HG03342 (cell line): Measurements from ENCODE around the gene ZNF385B.

Experiments
- ATAC-seq: cut with Tn5 transposase; IDR thresholded peaks from one replicate; pipeline ENCODE4 v1.9.1; 2021; ENCODE audit warnings: mild to moderate bottlenecking, moderate library complexity; ENCODE audit not compliant: unreplicated experiment

The ZNF385B gene

DNA sequence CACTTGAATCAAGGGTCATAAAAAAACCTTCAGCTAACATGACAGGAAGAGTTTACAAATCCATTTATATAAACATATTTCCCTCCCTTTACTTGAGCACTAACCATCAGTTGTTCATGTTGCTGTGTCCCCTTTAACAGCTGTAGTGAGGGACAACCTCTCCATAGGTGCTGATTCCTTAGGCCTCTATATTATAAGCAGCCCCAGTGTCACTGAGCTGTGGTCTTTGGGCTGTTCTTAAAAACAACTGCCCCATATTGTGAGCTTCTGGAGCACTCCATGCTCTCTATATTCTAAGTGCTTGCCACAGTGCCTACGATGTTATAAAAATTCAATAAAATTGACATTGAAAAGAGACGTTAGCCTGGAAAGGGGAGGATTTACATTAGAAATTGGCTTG lies 175.3 kb downstream of the ZNF385B start:
- no peak for ATAC-seq

GRCh38 chr2:179685146-179685545 lies 176.3 kb downstream of the ZNF385B start:
- ATAC-seq, result no peak

DNA sequence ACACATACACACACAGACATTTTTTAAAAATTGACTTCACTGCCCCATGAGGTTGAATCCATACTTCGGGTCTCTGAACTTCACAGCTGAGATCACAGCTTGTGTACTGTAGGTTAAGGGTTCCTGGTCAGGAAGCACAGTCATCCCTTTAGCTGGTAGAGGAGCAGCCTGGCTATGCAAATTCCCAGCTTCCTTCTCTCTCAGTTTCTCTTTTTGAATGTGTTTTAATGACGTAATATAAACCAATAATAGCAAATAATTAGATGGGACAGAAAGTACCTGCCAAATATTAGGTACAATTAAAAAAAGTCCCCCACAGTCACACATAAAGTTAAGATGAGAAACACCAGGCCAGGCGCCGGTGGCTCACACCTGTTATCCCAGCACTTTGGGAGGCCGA lies 178.7 kb downstream of the ZNF385B start:
- no peak for ATAC-seq

- ATAC-seq, result no peak
These were observed 183.5 kb downstream of the ZNF385B start for GRCh38 chr2:179677746-179678505.

GRCh38 chr2:179677077-179677688 lies 184.2 kb downstream of the ZNF385B start:
- ATAC-seq, result no peak

DNA sequence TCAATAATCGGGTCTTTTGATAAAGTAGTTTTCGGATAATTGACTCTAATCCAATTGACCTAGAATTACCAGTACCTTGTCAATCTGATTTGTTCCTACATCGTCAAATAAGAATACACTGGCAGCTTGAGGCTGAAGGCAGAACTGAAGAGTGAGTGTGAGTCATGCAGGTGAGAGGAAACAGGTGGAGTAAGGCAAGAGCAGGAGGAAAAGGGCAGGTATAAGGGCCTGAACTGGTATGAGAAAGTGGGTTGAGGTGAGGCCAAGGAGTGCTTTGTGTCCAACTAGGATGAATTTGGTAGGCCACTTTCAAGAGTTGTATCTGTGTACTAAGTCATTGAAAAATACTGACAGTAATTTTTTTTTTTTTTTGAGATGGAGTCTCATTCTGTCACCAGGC lies 186.0 kb downstream of the ZNF385B start:
- ATAC-seq, result no peak

DNA sequence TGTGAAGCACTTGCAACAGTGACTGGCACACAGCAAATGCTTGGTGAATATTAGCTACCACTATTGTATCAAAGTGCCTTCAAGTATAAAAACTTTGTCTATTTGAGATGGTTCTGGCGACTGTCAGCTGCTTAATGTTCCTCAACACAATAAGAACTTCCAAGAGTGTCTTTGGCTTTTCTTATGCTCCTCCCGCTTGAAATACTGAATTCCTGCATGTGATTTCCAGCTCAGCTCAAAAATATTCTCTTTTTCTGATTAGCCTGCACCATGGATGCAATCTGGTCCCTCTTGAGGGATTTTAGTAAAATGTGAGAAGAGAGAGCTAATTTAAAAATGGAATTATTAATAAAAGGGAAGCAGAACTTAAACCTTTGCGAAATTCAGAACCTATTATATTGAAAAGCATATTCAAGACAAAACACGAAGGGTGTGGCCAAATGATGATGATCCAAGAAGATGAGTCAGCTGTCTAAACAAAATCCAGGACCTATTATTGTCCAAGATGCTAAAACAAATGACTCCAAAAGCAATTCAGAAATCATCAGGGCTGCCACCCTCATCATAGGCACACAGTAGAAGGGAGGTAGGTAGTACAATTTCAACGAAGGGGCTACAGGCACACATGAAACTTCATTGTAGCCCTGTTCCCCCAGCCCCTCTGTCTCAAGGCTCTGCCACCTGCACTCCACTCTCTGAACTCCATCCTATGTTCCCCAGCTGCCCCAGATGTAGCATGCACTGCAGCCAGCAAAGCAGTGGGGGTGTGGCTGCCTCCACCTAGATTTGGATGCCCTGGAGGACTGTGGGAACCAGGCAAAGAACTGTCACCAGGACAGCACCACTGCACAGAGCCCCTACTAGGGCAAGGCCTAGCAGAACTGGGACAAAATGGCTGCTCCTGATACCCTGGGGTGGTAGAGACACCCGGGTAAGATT lies 190.1 kb downstream of the ZNF385B start:
- ATAC-seq, result no peak

DNA sequence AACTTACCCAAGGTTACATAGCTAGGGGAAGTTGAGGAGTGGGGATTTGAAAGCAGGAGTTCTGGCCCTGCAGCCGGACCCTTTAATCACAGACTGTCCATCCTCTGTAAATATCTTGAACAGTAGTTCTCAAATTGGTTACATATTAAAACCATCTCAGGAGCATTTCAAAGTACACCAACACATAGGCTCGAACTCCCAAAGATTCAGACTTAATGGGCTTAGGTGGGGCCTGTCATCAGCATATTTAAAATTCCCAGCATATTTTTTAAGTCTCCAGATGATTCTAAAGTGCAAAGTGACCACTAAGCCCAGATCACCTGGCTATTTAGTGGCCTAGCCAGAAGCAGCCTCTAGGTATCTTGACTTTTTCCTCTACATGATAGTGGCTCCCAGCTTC lies 192.2 kb downstream of the ZNF385B start:
- no peak for ATAC-seq

GRCh38 chr2:179664972-179665812 lies 196.2 kb downstream of the ZNF385B start:
- no peak for ATAC-seq

DNA sequence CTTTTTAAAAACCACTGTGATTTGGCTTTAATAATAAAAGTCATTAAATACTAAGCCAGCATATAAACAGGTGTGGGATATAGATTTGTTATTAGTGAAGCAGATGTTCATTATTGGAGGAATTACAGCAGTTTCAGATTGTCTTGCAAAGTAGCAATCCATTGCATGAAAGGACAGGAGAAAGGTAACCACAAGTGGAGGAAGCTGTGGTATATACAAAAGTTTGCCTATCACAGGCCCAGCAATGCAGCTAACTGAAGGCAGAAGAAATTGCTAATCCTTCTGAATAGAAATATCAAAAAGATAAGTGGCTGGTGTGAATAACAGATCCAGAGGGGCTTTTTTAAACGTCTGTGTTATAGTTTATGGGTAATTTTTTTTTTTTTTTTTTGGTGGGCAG lies 199.4 kb downstream of the ZNF385B start:
- ATAC-seq, result no peak

GRCh38 chr2:179657068-179657595 lies 204.3 kb downstream of the ZNF385B start:
- no peak for ATAC-seq

DNA sequence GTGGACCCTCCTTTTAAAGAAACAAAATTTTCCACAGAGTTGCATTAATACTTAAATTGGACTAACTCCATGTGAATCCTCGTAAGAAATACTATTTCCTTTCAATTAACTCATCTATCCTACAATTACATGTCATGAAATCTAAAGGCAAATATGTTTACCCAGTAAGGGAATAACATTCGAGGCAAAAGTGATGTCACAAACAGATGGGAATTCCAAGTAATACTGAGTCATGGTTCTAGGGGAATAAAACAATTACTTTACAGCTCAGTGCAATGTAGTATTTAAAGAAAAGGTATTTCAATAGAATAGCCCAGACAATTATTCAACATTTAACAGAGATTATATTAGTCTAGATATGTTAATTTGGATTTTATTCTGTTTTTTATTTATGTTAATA lies 205.8 kb downstream of the ZNF385B start:
- no peak for ATAC-seq

GRCh38 chr2:179654806-179655205 lies 206.6 kb downstream of the ZNF385B start:
- ATAC-seq, result no peak

- no peak for ATAC-seq
These were observed 209.1 kb downstream of the ZNF385B start for GRCh38 chr2:179652296-179652695.

DNA sequence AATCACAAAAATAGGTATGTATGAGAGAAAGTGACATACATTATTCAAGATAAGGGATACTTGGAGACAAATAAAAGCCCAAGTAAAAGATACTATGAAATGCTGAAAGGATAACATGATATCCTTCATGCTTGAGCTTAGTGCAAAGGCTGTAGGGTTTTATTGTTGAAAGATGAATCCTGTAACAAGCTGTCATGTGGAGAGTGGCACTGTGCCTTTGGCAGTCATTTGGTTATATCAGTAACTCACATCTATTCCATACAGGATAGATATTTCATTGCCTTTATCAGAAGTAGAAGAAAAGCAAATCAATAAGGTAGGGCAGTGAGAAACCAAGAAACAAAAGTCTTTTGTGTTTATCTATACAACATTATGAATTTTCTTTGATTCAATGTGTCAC lies 211.0 kb downstream of the ZNF385B start:
- ATAC-seq, result no peak

- ATAC-seq, result no peak
These were observed 214.4 kb downstream of the ZNF385B start for GRCh38 chr2:179646862-179647587.

DNA sequence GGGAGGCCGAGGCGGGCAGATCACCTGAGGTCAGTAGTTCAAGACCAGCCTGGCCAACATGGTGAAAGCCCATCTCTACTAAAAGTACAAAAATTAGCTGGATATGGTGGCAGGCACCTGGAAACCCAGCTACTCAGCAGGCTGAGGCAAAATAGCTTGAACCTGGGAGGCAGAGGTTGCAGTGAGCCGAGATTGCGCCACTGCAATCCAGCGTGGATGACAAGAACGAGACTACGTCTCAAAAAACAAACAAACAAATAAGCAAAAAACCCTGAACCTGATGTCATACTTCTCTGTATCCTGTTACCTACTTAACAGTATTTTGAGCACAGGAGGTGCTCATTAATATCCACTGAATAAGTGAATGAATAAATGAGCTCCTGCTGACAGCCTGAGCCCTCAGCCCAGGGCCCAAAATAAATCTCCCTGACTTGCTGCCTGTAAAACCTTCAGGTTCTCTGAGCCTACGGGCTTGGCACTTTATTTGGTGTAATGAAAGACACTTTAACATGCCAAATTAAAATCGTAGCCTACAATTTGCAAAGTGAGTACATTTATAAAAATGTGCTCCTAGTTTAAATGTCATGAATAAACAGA lies 215.1 kb downstream of the ZNF385B start:
- no peak for ATAC-seq

- no peak for ATAC-seq
These were observed 216.4 kb downstream of the ZNF385B start for GRCh38 chr2:179645047-179645446.

- ATAC-seq, result no peak
These were observed 218.9 kb downstream of the ZNF385B start for GRCh38 chr2:179642462-179642861.
